NCI-H2227 (cell line): ENCODE measurements around the gene LETM1.
A peak's percentile ranks its signal among the peaks of the same experiment; 100 is the strongest.

Experiments
- DNase-seq: peaks from one replicate; lab custom pipeline; 2025; ENCODE audit not compliant: unreplicated experiment; lab: John Stamatoyannopoulos, UW

The LETM1 gene

GRCh38 chr4:1783015-1783414 lies 72.9 kb downstream of the LETM1 start:
- DNase-seq = no peak

DNA sequence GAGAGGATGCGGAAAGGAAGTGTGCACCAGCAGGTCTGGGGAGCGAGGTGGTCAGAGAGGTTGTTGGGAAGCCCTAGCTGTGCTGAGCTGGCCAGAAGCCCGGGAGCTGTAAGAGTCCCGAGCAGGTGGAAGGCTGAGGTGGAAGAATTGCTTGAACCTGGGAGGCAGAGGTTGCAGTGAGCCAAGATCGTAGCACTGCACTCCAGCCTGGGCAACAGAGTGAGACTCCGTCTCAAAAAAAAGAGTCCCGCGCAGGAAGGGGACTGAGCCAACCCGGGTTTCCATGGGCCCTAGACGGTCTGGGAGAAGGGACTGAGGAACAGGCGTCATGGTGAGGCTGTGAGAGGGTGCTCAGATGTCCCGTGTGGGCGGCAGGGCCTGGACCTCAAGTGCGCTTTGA lies 75.5 kb downstream of the LETM1 start:
- DNase-seq = no peak

DNA sequence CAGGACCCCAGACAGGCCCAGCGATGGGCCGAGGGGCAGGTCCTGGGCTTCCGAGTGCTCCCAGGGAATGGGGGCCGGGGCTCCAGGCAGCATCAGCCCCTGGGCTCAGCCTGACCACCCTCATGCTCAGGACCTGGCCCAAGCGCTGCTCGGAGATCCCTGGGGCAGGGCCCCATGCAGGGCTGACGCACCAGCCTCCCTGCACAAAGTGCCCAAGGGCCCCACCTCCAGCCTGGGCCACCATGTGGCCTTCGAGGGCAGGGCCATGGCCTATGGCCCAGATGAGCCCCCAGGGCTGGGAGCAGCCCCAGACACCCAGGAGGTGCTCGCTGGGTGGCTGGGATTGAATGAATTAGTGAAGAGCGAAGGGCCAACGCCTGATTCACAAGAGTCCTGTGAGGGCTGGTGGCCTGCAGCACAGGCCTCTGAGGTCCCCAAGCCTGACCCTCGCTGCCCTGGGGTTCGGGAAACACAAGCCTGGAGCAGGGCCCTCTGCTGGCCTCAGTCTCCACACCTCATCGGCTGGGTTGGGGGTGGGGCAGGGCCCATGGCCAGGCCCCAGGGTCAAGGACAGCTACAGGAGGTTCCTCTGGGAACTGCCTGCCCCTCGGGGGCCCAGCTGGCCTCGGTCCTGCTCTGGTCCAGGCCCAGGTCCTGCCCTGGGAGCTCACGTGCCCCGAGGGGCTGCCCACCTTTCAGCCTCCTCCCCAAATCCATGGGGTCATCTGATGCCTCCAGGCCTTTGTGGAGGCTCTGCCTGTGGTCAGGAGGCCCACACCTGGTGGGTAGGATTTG lies 76.2 kb downstream of the LETM1 start:
- no peak for DNase-seq

DNA sequence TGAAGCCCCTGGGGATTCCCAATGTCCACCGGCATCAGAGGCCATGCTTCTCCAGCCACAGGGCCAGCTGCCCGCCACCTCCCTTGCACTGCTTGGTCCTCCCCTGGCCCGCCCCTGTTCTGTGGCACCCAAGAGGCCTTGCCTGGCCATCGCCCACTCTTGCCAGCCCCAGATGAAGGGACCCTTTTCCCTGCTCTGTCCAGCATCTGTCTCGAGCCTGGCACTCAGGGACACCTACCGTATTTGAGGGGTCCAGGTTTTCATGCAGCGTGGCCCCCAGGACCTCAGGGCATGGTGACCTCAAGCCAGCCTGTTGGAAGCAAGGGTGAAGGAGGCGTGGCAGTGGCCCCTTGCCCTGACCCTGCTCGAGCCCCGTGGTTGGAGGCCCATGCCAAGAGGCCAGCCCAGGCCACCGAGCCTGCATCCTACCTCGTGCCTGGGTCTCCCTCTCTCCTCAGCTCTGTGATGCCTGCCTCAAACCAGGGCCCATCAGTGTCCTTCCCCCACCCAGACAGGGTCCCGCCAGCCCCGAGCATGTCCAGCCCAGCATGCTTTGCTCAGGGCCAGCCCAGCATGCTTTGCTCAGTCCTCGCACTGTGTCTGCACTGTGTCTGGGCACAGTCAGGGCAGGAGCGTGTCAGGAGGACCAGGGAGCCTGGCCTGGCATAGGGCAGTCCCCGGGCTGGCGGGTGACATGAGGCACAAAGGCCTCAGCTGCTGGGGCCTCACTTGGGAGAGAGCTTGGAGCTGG lies 77.1 kb downstream of the LETM1 start:
- DNase-seq = no peak

- DNase-seq = no peak
These were observed 77.9 kb downstream of the LETM1 start for GRCh38 chr4:1777822-1778641.

- DNase-seq = no peak
These were observed 79.3 kb downstream of the LETM1 start for GRCh38 chr4:1776521-1777161.

DNA sequence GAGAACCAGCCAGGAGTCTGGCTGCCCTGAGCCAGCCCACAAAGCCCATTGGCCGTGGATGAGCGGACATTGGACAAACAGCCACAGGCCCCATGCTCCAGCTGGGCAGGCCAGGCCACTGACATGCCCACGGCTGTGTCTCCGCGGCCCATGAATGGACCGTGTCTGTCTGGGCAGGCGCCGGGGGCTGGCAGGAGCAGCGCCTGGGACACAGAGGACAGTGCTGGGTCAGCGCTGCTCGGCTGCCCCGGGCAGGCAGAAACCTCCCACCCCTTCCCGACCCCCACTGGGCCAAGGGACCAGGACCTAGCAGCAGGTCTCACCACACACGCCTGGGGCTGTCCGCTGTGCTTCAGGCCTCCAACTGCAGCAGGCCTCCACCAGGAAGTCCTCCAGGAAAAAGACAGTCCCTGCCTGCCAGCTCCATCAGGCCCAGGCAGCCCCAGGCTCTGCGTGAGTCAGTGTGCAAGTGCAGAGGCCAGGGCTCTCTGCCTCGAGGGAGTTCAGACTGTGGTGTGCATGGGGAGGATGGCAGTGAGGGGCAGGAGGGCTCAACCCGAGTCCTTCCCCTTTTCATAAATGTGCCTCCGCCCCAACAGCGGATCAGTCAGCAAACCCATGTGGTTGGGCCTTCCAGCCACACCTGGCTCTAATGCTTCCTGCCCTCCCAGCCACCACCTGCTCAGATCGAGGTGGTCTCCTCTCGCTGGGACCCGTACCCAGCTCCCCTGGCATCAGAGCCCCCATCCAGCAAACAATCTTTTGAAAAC lies 80.0 kb downstream of the LETM1 start:
- DNase-seq = no peak

GRCh38 chr4:1773754-1774153 lies 82.2 kb downstream of the LETM1 start:
- no peak for DNase-seq

DNA sequence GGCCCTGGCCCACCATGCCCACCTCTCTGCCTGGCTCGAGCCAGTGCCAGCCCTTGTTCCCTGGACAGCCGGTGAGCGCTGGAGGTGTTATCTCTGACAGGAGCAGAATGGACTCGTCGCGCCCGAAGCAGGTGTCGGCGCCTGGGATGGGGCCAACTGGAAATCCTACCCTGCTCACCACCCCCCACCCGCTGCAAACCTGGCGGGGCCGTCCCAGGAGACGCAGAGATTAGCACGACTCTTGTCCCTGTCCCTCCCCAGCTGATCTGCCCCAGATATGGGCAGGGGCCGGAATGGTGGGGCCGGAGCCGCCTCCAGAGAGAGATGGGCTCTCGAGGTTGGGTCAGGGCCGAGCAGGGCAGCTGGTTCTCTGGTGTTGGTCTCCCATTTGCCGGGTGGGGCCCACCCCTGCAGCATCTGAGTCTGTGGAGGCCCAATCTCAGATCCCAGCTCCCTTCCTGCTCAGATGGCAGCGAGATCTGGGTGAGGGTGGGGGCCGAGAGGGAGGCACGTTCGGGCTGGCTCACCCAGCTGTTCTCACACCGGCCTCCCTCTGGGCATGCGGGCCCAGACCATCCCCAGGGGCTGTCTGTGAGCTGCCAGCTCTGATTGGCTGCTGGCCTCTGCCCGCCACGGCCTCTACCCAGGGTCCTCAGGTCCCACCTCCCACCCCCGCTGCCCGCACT lies 83.0 kb downstream of the LETM1 start:
- DNase-seq = no peak

DNA sequence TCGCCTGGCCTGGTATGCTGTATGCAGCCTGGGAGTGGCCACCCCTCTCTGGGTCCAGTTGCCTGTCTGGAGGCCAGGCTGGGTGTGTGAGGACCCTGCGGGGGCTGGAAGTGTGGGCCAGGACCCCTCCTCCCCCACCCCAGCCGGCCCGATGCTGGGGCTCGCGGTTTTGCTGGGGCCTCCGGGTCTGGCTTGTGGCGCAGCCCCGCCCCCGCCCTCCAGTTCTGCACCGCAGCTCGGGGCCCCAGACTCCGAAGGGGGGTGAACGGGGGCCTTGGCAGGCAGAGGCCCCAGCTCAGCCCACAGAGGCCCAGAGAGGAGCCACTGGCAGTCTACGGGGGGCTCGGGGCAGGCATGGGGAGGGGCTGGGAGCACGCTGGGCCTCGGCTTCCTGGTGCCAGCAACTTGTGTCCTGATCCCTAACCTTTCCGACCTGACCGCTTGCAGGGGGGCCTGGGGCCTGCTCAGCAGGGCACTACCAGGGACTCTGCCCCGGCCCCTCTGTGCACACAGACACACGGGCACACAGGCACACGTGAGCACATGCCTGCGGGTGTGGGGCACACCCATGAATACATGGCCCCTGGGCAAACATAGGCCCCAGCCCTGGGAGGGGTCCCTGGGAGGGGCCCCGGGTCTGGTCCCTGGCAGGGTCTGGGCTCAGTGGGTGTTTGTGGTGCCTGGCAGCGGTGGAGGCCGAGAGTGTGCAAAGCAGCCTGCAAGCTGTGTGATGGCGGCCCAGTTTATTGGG lies 84.2 kb downstream of the LETM1 start:
- no peak for DNase-seq

DNA sequence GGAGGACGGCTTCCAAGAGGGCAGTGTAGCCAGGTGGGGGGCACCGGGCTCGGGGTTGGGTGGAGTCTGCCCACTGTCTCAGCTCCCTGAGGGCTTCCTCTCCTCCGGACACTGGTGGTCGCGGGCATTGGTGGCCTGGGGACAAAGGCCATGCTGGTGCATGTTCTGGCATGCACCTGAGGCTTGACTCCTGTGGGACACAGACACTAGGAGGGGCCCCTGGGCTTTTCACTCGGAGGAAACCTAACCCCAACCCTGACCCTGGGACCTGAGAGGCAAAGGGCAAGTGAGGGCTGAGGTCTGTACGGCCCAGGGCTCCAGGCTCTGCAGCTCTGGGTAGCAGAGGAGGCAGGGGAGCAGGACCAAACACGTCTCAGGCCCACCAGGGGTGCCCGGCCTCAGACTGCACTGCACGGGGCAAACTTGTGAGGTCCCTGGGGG lies 85.1 kb downstream of the LETM1 start:
- DNase-seq = no peak

GRCh38 chr4:1770245-1770644 lies 85.7 kb downstream of the LETM1 start:
- no peak for DNase-seq

DNA sequence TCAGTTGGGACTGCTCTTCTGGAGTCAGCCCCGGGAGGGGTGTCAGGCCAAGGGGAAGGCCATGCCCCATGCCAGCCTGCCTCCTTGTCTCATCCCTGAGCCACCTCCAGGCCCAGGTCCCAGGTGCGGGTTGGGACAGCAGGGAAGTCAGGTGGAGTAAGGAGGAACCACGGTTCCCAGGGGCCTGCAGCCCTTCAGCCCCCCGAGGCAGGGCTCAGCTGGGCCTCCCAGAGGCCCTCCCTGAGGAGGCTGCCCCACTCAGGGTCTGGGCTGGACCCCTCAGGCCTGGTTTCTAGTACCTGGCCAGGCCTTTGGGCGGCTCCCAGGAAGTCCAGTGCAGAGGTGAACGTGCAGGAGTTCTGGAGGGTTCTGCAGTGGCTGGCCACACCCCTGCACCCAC lies 86.3 kb downstream of the LETM1 start:
- no peak for DNase-seq

DNA sequence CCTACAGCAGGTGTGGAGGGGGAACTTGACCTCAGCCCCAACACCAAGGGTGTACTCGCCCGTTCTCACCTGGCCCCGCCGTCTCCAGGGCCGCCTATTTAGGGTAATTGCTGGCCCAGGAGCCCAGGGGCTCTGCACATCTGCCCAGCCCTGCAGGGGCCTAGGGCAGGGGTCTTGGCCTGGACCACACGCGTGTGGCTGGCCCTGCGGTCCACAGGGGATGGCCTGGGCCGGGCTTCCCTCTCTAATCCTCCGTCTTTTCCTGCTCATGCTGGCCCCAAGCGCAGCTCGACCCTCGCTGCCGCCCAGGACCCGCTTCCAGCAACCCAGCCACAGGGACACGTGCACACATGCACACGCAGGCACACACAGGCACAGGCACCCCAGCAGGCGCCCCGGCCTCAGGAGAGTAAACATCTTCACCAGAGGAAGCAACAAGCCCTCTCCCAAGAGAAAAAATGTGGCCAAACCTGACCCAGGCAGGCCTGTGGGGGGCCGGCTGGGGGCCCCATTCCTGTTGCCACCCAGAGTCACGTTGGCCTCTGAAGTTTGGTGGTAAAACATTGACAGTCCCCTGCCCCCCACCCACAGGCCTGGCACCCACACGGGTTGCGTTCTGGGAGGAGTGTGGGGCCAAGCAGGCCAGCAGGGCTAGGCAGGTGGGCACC lies 87.5 kb downstream of the LETM1 start:
- no peak for DNase-seq

DNA sequence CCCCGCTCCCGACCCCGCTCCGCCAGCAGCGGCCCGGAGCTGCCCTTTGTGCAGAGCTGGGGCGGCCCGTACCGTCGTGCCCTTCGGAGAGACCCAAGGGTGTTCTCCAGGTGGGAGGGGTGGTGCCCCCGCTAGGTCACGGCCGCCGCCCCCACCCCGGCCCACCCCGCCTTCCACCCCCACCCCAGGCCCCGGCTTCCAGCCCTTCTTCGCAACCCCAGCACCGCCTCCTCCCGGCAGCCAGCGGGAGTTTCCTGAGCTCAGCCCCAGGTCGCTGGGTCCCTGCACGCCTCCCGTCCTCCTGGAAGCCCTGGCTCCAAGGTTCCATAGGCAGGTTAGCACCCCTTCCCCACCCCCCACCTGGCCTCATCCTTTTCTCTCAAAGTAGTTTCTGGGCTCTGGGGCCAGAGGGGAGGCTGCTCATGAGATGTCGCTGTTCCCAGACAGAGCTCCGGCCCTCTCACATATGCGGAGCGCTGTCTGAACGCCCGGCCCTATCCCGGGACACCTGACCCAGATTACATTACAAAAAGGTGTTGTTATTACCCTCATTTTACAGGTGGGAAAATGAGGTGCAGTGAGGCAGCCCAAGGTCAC lies 88.1 kb downstream of the LETM1 start:
- peak; percentile 26 for DNase-seq

- peak; percentile 20 for DNase-seq
These were observed 88.7 kb downstream of the LETM1 start for GRCh38 chr4:1767061-1767769.
